HepG2 (cell line): ENCODE data around the gene DNAAF8. TPM values are rescaled to one million over a fixed set of nuclear protein-coding genes. Genes with fewer than 3 reads are reported as not detected.

ENCODE experiments used
- ELF1 ChIP-seq: sonication (generic); formaldehyde crosslinking; IDR thresholded peaks from 2 replicates; pipeline ENCODE4 v1.4.0; 2020; ENCODE audit warnings: missing genetic modification reagents
- KLF15 ChIP-seq: sonication (generic); formaldehyde crosslinking; IDR thresholded peaks from 2 replicates; pipeline ENCODE4 v1.8.1; 2023; ENCODE audit warnings: borderline replicate concordance, mild to moderate bottlenecking, inconsistent platforms, missing genetic modification reagents, mixed read lengths
- MTA1 ChIP-seq: sonication (generic); formaldehyde crosslinking; IDR thresholded peaks from 2 replicates; pipeline ENCODE4 v1.4.0; 2020; ENCODE audit warnings: missing genetic modification reagents, mild to moderate bottlenecking, borderline replicate concordance
- SIX1 ChIP-seq: sonication (generic); formaldehyde crosslinking; IDR thresholded peaks from 2 replicates; pipeline ENCODE4 v1.4.0; 2020; ENCODE audit warnings: missing genetic modification reagents, borderline replicate concordance
- XBP1 ChIP-seq: sonication (generic); formaldehyde crosslinking; IDR thresholded peaks from 2 replicates; pipeline ENCODE4 v1.5.0; 2020; ENCODE audit warnings: missing genetic modification reagents
- ZBTB25 ChIP-seq: IDR thresholded peaks from 2 replicates; pipeline ENCODE4 v1.6.1; 2018; ENCODE audit warnings: missing genetic modification reagents
- ZFAT ChIP-seq: sonication (generic); formaldehyde crosslinking; conservative IDR thresholded peaks from 2 replicates; pipeline ENCODE4 v1.8.1; 2023; ENCODE audit warnings: missing genetic modification reagents, inconsistent platforms
- ZNF343 ChIP-seq: sonication (generic); formaldehyde crosslinking; IDR thresholded peaks from 2 replicates; pipeline ENCODE4 v1.4.0; 2020; ENCODE audit warnings: mild to moderate bottlenecking, missing genetic modification reagents
- ZNF468 ChIP-seq: sonication (generic); formaldehyde crosslinking; IDR thresholded peaks from 2 replicates; pipeline ENCODE4 v1.8.0; 2022; ENCODE audit warnings: mild to moderate bottlenecking, moderate library complexity, missing genetic modification reagents
- ZNF749 ChIP-seq: sonication (generic); formaldehyde crosslinking; IDR thresholded peaks from 2 replicates; pipeline ENCODE4 v1.8.0; 2022; ENCODE audit warnings: mild to moderate bottlenecking, missing genetic modification reagents, moderate library complexity, borderline replicate concordance
- polyA plus RNA-seq, 8 experiments: library from polyadenylated mRNA; depleted of rRNA in 3 of 8; stranded (reverse) in 7 of 8; unstranded in 1 of 8; fragments of >200 nt; fragmentation: Illumina TruSeq in 4 of 8; extraction: Trizol in 4 of 8; gene quantifications; 2 replicates each; pipeline versions ENCODE4 v1.2.1 to v1.2.3, GENCODE V29; 2011 to 2016; ENCODE audit warnings: low read depth in 4 of 8, missing spikeins in 1 of 8, mixed read lengths in 1 of 8; ENCODE audit not compliant: insufficient read depth in 1 of 8
- total RNA-seq, 5 experiments: library from RNA; depleted of rRNA; stranded (reverse); fragments of >200 nt; fragmentation: Illumina TruSeq; extraction: Trizol; gene quantifications; 2 replicates each; pipeline ENCODE4 v1.2.3, GENCODE V29; 2016; ENCODE audit warnings: low read depth in 1 of 5
- TF ChIP-seq, protein P1 (sequence below): sonication (generic); formaldehyde crosslinking; IDR thresholded peaks from 2 replicates; pipeline ENCODE4 v1.5.1; 2020; ENCODE audit warnings: missing genetic modification reagents, mild to moderate bottlenecking, borderline replicate concordance
- TF ChIP-seq, protein P2 (sequence below): sonication (generic); formaldehyde crosslinking; IDR thresholded peaks from 2 replicates; pipeline ENCODE4 v1.5.1; 2020; ENCODE audit warnings: missing genetic modification reagents, mild to moderate bottlenecking, borderline replicate concordance
- TF ChIP-seq, protein P3 (sequence below): IDR thresholded peaks from 2 replicates; pipeline ENCODE4 v1.6.1; 2012; ENCODE audit warnings: low read length, improper control_type of control experiment
- TF ChIP-seq, protein P4 (sequence below): sonication (generic); formaldehyde crosslinking; IDR thresholded peaks from 2 replicates; pipeline ENCODE4 v1.4.0; 2020; ENCODE audit warnings: missing genetic modification reagents, borderline replicate concordance

DNAAF8 gene
- total and polyA plus RNA-seq, 2 of the 13 experiments (the other 11 are each of a cell fraction or from before 2014, with no cell fraction given): 0.44 TPM; not detected in 1

GRCh38 chr16:4766875-4767628 is 32.7 kb downstream of the DNAAF8 start, which contains the start of gene ZNF500 (continued):
- TF ChIP-seq, protein P1, sequence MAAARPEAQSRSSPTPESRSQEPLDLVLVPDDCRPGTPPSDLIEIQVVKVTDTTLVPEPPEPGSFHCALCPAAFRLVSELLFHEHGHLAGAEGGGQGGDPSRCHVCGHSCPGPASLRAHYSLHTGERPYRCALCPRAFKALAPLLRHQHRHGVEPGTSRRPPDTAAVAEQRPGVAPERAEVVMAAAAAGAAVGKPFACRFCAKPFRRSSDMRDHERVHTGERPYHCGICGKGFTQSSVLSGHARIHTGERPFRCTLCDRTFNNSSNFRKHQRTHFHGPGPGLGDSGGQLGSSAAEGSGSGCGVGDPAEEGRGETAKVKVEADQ (CRISPR knock-in tag): no peak
- TF ChIP-seq ZNF343: no peak
- TF ChIP-seq ZBTB25: peak; percentile 44
- peak; percentile 47; the same call in 1 of the 2 replicates for TF ChIP-seq ZFAT (CRISPR knock-in tag)
- TF ChIP-seq MTA1 (CRISPR knock-in tag): peak; percentile 39; the same call in 1 of the 2 replicates
- TF ChIP-seq ELF1 (CRISPR knock-in tag): peak; percentile 73
- TF ChIP-seq XBP1 (CRISPR knock-in tag): no peak
- TF ChIP-seq SIX1 (CRISPR knock-in tag): no peak
- TF ChIP-seq ZNF749 (CRISPR knock-in tag): no peak
- TF ChIP-seq, protein P2, sequence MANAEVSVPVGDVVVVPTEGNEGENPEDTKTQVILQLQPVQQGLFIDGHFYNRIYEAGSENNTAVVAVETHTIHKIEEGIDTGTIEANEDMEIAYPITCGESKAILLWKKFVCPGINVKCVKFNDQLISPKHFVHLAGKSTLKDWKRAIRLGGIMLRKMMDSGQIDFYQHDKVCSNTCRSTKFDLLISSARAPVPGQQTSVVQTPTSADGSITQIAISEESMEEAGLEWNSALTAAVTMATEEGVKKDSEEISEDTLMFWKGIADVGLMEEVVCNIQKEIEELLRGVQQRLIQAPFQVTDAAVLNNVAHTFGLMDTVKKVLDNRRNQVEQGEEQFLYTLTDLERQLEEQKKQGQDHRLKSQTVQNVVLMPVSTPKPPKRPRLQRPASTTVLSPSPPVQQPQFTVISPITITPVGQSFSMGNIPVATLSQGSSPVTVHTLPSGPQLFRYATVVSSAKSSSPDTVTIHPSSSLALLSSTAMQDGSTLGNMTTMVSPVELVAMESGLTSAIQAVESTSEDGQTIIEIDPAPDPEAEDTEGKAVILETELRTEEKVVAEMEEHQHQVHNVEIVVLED: peak; percentile 95
- no peak for TF ChIP-seq KLF15 (CRISPR knock-in tag)
- TF ChIP-seq, protein P3, sequence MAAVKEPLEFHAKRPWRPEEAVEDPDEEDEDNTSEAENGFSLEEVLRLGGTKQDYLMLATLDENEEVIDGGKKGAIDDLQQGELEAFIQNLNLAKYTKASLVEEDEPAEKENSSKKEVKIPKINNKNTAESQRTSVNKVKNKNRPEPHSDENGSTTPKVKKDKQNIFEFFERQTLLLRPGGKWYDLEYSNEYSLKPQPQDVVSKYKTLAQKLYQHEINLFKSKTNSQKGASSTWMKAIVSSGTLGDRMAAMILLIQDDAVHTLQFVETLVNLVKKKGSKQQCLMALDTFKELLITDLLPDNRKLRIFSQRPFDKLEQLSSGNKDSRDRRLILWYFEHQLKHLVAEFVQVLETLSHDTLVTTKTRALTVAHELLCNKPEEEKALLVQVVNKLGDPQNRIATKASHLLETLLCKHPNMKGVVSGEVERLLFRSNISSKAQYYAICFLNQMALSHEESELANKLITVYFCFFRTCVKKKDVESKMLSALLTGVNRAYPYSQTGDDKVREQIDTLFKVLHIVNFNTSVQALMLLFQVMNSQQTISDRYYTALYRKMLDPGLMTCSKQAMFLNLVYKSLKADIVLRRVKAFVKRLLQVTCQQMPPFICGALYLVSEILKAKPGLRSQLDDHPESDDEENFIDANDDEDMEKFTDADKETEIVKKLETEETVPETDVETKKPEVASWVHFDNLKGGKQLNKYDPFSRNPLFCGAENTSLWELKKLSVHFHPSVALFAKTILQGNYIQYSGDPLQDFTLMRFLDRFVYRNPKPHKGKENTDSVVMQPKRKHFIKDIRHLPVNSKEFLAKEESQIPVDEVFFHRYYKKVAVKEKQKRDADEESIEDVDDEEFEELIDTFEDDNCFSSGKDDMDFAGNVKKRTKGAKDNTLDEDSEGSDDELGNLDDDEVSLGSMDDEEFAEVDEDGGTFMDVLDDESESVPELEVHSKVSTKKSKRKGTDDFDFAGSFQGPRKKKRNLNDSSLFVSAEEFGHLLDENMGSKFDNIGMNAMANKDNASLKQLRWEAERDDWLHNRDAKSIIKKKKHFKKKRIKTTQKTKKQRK: no peak
- TF ChIP-seq ZNF468: no peak
- TF ChIP-seq, protein P4, sequence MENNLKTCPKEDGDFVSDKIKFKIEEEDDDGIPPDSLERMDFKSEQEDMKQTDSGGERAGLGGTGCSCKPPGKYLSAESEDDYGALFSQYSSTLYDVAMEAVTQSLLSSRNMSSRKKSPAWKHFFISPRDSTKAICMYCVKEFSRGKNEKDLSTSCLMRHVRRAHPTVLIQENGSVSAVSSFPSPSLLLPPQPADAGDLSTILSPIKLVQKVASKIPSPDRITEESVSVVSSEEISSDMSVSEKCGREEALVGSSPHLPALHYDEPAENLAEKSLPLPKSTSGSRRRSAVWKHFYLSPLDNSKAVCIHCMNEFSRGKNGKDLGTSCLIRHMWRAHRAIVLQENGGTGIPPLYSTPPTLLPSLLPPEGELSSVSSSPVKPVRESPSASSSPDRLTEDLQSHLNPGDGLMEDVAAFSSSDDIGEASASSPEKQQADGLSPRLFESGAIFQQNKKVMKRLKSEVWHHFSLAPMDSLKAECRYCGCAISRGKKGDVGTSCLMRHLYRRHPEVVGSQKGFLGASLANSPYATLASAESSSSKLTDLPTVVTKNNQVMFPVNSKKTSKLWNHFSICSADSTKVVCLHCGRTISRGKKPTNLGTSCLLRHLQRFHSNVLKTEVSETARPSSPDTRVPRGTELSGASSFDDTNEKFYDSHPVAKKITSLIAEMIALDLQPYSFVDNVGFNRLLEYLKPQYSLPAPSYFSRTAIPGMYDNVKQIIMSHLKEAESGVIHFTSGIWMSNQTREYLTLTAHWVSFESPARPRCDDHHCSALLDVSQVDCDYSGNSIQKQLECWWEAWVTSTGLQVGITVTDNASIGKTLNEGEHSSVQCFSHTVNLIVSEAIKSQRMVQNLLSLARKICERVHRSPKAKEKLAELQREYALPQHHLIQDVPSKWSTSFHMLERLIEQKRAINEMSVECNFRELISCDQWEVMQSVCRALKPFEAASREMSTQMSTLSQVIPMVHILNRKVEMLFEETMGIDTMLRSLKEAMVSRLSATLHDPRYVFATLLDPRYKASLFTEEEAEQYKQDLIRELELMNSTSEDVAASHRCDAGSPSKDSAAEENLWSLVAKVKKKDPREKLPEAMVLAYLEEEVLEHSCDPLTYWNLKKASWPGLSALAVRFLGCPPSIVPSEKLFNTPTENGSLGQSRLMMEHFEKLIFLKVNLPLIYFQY (CRISPR knock-in tag): 0 out of 2 replicates have a peak, but pooled peaks have one; percentile 24
